ENCODE measurements around the gene LRRC61.

LRRC61 gene

GRCh38 chr7:150339409-150339809 lies 16.3 kb downstream of the LRRC61 start:
- H3K27ac ChIP-seq = peak overlapping the region; percentile 78
- no peaks in the 10 kb centered on the region for H3K27me3 ChIP-seq (ENCODE audit: control insufficient read depth, insufficient read depth, low read length)
- H3K9ac ChIP-seq = no peak overlapping the region
- H3K36me3 ChIP-seq (ENCODE audit: control insufficient read depth, insufficient read depth, low read length) = no peaks in the 10 kb centered on the region
- H3K9me3 ChIP-seq (ENCODE audit: control insufficient read depth, low read length) = no peaks in the 10 kb centered on the region
- TF ChIP-seq CTCF (IDR thresholded peaks at IDR 0.05) = no peak
- peaks cover 18% of the 10 kb centered on the region for H3K4me1 ChIP-seq
- no peak overlapping the region for H2AFZ ChIP-seq
- peak overlapping the region; percentile 77 for H3K4me3 ChIP-seq (ENCODE audit: low read depth, low read length)
- peak overlapping the region; percentile 80 for H3K4me2 ChIP-seq (ENCODE audit: low read length)
- no peaks in the 10 kb centered on the region for H3K79me2 ChIP-seq

GRCh38 chr7:150340024-150340749 lies 17.0 kb downstream of the LRRC61 start:
- no peaks in the 10 kb centered on the region for H3K9me3 ChIP-seq (ENCODE audit: control insufficient read depth, low read length)
- peak overlapping the region; percentile 80 for H3K4me2 ChIP-seq (ENCODE audit: low read length)
- peak overlapping the region; percentile 78 for H3K27ac ChIP-seq
- H3K4me1 ChIP-seq = peaks cover 18% of the 10 kb centered on the region
- no peaks in the 10 kb centered on the region for H3K36me3 ChIP-seq (ENCODE audit: control insufficient read depth, insufficient read depth, low read length)
- H2AFZ ChIP-seq = peak overlapping the region; percentile 71
- peak overlapping the region; percentile 77 for H3K4me3 ChIP-seq (ENCODE audit: low read depth, low read length)
- TF ChIP-seq CTCF (IDR thresholded peaks at IDR 0.05) = no peak
- H3K79me2 ChIP-seq = no peaks in the 10 kb centered on the region
- no peak overlapping the region for H3K9ac ChIP-seq
- H3K27me3 ChIP-seq (ENCODE audit: control insufficient read depth, insufficient read depth, low read length) = no peaks in the 10 kb centered on the region

DNA sequence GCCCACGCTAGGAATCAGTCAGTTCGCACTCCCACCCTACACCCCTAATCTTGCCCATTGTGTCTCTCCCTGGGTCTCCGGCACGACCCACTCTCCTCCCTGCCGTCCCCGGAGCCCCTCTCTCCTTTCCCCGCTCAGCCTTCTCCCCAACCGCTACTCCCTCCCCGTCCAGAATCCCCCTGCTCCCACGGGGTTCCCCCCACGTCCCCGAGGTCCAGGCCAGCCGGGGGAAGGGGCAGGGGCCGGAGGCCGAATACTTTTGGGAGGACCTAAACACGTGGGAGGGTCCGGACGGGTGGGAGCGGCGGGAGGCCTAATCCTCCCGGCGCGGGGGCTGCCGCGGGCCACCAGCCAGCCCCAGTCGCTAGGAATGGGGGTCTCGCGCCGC lies 17.7 kb downstream of the LRRC61 start:
- H3K27ac ChIP-seq = peak overlapping the region; percentile 78
- H3K4me2 ChIP-seq (ENCODE audit: low read length) = peak overlapping the region; percentile 80
- no peaks in the 10 kb centered on the region for H3K9me3 ChIP-seq (ENCODE audit: control insufficient read depth, low read length)
- no peaks in the 10 kb centered on the region for H3K79me2 ChIP-seq
- peak overlapping the region; percentile 71 for H2AFZ ChIP-seq
- H3K27me3 ChIP-seq (ENCODE audit: control insufficient read depth, insufficient read depth, low read length) = no peaks in the 10 kb centered on the region
- no peaks in the 10 kb centered on the region for H3K36me3 ChIP-seq (ENCODE audit: control insufficient read depth, insufficient read depth, low read length)
- peaks cover 16% of the 10 kb centered on the region for H3K4me1 ChIP-seq
- H3K4me3 ChIP-seq (ENCODE audit: low read depth, low read length) = peak overlapping the region; percentile 77
- TF ChIP-seq CTCF (IDR thresholded peaks at IDR 0.05) = no peak
- H3K9ac ChIP-seq = peak overlapping the region; percentile 9

GRCh38 chr7:150341263-150342120 lies 18.3 kb downstream of the LRRC61 start, which contains the start of gene RARRES2:
TSS of gene RARRES2 (minus strand) at chr7:150341629. CDS start at chr7:150340609, 1,020 bp downstream.
- peaks cover 14% of the 10 kb centered on the region for H3K4me1 ChIP-seq
- H3K9ac ChIP-seq = peak within 1 kb of the TSS; percentile 9
- H3K27ac ChIP-seq = peak within 1 kb of the TSS; percentile 78

More at GRCh38 chr7:150341263-150342120, 18.3 kb downstream of the LRRC61 start, which contains the start of gene RARRES2:
- Histone ChIP-seq H3K4me3 (ENCODE audit: low read depth, low read length) (peak within 1 kb of the TSS; percentile 77), H3K9me3 (ENCODE audit: control insufficient read depth, low read length) (no peaks in the 10 kb centered on the region), H3K27me3 (ENCODE audit: control insufficient read depth, insufficient read depth, low read length) (no peaks in the 10 kb centered on the region), H3K4me2 (ENCODE audit: low read length) (peak within 1 kb of the TSS; percentile 80), H3K36me3 (ENCODE audit: control insufficient read depth, insufficient read depth, low read length) (no peaks in the 10 kb centered on the region), H2AFZ (peak within 1 kb of the TSS; percentile 72), H3K79me2 (no peaks in the 10 kb centered on the region)
- TF ChIP-seq CTCF (IDR thresholded peaks at IDR 0.05) = no peak
